GM19455 (cell line): Measurements from ENCODE around the gene ARMC9.

Experiments
- ATAC-seq: cut with Tn5 transposase; IDR thresholded peaks from one replicate; pipeline ENCODE4 v1.9.1; 2021; ENCODE audit not compliant: unreplicated experiment

The ARMC9 gene

DNA sequence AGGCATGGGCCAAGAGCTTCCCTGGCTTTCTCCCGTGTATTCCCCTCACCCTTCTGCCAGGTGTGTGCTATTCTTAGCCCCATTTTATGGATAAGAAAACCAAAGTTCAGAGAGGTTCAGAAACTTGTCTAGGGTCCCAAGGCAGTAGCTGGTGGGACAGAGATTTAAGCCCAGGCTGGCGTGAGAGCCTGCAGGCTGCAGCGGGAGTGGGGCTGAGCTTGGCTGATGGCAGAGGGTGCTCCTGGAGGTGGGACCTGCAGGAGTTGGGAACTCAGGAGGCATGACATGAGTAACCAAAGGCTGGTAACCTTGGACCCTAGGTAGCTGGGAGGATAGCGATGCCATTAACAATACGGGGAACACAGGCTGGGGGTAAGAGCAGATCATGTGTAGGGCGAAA lies 109.8 kb downstream of the ARMC9 start:
- no peak for ATAC-seq

DNA sequence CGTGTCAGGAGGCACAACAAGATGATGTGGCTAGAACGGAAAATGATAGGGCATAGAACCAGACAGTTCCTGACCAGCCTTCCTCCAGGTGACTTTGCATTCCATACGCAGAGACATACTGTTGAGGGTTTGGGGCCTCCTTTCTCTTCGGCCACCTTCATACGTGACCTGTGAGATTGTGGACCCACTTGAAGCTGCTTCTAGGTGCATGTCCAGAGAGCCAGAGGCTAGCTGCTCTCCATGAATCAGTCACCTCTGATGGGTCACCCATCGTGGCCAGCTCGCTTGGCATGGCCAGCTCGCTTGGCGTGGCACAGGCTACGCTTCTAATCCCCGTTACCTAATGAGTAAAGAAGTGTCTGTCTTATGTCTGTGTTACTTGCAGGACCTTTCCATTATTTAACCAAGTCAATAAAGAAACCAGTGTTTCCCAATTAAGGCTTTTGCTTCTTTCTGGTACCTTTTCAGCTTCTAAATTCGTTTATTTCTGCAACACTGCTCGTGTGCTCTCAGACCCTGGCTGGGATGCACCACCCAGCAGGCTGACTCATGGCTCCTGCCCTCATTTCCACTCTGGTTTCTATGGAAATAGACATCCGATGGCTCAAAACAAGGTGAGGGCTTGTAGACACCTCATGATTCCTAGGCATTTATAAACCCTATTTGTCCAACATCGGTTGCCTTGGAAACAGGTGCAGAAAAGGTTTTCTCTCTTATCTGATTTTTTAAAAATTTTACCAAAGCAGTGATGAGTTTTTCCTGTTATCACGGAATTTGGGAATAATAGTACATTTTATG lies 110.4 kb downstream of the ARMC9 start:
- no peak for ATAC-seq

DNA sequence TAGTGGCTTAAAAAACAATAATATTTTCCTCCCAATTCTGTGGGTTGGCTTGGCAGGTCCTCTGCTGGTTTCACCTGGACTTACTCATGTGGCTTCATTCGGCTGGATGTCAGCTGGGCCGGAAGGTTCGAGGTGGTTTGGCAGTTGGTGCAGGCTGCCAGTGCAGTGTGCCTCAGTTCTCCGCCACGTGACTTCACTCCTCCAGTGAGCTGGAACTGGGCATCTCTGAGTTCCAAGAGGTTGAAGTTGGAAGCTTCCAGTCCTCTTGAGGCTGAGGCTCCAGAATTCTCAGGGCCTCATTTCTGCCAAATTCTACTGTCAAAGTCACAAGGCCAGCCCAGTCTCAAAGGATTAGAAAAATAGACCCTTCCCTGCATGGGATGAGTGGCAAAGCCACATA lies 113.6 kb downstream of the ARMC9 start:
- no peak for ATAC-seq

DNA sequence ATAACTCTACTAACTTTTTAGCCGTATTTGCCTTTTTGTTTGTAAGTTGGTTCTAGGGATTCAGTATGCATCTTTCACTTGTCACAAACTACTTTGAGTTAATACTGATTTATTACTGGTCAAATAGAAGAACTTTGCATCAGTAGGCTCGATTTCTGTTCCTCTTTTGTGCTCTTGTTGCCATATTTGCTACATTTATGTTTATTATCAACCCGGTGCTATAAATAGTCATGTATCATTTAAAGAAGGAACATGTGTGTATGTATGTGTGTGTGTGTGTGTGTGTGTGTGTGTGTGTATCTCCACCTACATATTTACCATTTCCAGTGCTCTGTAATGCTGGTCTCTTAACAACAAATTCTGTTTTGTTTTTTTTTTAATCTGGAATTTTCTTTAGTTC lies 117.5 kb downstream of the ARMC9 start:
- no peak for ATAC-seq

DNA sequence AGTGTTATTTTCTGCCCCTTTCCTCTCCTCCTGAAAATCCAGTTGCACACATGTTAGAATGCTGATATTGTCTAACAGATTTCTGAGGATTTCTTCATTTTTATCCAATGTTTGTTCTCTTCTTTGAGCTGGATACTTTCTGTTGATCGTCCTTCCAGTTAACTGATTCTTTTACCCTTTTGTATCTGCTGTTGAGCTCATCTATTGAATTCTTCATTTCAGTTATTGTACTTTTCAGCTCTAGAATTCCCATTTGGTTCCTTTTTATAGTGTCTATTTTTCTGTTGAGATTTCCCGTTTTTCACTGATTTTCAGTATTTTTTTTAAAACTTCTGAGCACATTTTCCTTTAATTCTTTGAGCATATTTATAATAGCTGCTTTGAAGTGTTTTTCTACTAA lies 119.1 kb downstream of the ARMC9 start:
- no peak for ATAC-seq

DNA sequence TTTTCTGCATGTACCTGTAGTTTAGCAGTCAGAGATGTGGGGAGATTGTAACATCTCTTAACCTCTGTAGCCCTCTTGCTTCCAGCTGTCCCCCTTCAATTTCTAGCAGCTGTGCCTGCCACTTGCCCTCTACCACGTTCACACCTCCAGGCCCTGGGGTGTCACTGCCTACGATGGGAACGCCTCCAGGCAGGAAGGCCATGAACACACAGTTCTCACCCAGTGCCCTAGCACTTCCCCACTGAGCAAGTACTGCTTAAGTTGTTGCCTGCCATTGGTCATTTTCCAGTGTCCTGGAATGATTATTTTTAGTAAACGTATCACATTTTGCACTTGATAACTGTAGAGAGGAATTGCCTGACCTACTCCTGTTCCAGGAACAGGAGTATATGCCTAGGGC lies 120.0 kb downstream of the ARMC9 start:
- ATAC-seq = no peak

DNA sequence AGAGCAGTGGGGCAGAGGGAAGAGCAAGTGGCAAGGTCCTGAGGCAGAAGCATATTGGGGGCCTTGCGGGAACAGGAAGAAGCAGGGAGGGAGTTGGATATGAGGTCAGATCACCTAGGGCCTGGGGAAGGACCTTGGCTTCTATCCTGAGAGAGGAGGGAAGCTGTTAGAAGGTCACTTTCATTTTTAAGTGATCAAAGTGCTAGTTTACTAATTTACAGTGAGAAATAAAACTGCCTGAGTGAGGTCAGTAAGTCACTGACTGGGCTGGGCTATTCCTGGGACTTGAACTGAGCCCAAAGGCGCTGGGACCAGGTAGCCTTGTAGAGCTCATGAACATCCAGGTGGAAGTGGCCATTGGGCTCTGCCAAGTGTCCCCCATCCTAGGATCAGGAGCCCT lies 120.5 kb downstream of the ARMC9 start:
- ATAC-seq = no peak

DNA sequence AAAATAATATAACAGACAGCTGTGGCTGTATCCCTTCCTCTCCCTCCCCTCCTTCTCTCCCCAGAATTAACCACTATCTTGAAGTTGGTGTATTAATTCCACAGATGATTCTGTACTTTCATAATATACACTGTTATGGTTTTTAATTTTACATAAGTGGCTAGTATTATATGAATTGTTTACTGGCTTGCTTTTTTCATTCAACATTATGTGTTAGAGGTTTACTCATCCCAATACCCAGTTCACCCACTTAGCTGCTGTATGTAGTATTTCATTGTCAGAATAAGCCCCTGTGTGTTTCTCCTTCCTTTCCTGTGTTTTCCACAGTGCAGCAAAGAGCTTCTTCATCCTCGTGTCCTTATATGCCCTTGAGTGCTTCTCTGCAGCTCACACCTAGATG lies 121.4 kb downstream of the ARMC9 start:
- ATAC-seq = no peak

DNA sequence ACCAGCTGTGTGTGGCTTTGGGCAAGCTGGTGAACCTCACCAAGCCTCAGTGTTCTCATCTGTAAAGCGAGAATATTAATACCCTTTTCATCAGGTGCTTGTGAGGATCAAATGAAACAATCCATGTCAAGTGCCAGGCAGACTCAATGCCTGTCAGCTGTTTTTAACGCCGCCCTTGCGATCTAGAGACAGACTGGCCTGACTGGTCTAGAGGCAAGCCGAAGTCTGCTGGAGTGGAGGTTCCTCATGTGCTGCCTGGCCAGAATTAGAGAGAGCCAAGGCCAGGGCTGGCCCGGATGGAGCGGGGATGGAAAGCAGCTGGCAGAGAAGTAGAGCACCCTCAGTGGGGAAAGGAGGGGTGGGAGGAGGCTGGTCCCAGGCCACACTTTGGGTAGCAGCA lies 122.6 kb downstream of the ARMC9 start:
- ATAC-seq = no peak

DNA sequence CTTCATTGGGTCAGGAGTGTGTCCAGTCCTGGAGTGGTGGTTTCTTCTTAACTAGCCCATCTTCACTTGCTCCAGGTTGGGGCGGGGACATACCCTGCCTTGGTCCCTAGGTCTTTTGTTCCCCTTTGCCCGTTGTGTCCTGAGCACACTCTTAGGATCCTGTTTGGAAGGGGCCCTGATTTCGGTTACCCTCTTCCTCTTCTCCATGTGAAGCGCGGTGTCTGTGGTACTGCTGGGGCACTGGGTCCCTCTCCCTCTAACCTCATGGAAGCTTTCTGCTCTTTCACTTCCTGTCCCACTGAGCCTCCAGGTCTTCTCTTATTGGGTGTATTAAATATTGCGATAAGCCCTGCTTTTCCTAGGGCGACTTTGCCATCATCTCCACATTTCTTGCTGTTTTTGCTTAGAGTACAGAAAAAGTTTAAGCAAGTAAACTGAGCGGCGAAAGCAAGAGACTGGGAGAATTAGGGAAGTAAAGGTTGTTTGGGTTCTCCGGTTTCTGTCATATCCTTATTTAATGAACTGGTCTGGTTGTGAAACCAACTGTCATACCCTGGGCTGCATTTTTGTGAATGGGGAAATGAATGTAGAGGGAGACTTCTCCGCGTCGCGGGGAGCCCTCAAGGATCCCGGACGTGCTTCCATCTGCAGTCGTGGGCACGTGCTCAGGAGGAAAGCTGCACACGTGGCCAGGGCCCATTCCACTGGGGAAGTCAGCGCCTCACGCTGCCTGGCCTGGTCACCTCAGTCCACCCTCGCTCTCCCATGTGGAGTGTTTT lies 123.3 kb downstream of the ARMC9 start:
- no peak for ATAC-seq

DNA sequence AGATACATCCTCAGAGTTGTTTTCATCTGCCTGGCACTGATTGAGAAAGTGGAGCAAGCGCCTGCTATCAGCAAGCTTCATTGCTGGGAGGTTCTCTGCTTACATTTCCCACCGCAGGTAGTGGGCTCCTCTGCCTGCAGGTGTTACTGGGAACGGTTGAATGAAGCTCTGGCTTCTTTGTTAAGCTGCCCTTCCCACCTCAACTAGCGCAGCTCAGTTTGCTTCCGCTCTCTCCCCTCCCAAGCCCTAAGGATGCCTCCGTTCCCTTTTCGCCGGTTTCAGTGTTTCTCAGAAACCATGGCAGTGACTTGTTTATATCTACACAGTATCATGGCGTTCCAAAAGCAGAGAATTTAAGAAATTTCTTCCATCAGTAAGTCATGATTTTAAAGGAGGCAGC lies 124.9 kb downstream of the ARMC9 start:
- no peak for ATAC-seq

DNA sequence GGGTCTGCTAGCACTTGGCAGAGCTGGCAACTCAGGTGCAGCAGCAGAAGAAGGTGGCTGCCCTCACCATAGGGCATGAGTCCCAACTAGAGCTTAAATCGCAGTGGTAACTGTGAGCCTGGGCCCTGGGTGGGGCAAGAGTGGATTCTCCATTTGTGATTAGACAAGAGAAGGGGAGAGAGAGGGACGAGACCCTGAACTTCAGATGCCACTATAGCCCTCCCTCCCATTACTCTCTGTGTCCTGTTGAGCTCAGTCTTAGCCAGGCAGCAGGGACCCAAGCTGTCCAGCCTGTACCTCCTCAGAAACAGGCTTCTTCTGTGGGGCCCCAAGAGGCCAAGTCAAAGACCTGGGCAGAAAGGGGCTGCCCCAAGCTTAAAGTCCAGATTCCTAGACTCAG lies 127.4 kb downstream of the ARMC9 start:
- no peak for ATAC-seq

DNA sequence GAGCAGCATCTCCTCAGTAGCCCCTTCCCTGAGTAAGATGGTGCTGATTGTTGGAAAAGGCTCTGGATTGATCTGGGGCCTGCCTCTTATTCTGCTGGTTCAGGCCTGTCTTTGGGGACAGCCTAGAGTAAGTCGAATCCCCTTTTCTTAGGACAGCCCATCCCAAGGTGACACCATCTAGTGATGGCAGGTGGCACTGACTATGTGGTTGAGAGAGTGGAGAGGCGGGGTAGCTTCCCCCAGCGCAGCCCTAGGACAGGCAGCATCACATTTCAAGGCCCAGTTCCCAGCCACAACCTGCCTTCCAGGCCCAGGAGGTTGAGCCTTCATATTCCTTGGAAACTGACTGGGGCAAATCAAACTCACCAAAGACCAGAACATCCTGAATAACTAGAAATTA lies 128.0 kb downstream of the ARMC9 start:
- ATAC-seq = no peak

DNA sequence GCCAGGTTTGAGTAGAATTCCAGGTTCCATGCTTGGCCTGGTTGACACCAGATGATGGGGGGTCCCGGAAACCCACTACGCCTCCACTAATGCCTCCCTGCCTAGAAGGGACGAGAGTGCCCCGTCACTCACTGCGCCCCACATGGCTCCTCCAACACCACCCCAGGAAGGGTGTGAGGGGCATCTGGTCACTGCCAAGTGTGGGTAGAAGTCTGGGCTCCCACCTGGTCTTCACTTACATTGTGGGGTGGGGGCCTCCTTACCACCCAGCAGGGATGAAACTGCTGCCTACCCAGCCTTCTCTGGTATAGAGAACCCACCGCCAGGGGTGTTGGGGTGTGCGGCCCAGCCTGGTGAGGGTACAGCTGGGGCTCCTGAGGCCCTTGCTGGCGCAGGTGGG lies 131.9 kb downstream of the ARMC9 start:
- ATAC-seq = no peak

DNA sequence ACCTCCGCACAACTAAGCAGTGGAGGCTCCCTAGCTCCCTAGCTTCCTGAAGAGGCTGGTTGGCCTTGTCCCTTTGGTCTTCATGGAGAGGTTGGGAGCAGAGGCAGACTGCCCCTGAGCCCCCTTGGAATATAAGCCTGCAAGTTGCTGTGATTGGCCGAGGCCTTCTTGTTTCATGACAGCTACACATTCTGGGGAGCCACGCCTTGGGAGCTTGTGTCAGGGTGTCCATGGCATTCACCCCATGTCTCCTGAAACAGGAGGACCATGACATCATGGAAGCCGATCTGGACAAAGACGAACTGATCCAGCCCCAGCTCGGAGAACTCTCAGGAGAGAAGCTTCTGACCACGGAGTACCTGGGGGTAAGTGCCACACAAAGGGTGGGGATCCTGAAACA lies 133.1 kb downstream of the ARMC9 start:
- ATAC-seq = no peak

DNA sequence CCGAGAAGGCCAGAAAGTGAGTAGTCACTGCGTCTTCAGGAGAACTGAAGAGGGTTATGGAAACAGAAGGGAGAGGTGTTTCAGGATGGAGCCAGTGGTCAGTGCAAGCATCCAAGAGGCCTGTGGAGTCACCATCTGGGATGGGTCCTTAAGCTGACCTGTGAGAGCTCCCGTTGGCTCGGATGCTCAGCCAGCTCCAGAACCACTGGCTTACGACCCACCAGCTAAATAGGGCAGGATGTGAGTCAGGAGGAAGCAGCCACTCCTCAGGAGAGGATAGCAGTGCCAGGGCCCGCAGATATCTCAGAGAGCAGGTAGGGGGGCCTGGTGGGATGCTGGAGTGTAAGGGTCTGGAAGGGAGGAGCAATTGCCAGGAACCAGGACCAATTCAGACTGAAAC lies 134.0 kb downstream of the ARMC9 start:
- no peak for ATAC-seq

DNA sequence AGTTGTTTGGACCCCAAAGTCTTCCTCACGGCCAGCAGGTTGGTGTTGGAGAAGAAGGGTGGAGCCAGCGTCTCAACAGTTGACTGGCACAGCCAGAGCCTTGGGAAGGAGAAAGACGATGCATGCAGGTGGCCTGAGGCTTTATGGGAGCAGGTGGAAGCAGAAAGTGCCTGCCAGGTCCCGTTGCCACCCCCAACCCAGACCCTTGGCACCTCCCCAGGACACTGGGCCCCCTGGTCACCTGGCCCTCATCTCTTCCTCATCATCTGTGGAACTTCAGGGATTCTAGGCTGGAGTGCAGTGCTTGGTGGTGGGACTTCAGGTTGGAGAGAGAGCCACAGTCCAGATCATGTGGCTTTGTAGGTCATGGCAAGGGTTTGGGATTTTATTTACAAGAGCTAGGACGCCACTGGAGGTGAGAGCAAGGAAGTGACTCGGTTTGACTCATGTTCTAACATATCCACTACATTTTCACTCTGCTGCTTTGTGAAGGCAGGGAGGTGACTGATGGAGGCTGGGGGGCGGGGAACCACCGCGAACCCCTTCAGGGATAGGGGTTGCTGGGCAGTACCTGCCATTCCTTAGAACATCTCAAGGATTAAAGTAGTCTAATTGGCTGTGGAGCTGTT lies 134.6 kb downstream of the ARMC9 start:
- no peak for ATAC-seq

DNA sequence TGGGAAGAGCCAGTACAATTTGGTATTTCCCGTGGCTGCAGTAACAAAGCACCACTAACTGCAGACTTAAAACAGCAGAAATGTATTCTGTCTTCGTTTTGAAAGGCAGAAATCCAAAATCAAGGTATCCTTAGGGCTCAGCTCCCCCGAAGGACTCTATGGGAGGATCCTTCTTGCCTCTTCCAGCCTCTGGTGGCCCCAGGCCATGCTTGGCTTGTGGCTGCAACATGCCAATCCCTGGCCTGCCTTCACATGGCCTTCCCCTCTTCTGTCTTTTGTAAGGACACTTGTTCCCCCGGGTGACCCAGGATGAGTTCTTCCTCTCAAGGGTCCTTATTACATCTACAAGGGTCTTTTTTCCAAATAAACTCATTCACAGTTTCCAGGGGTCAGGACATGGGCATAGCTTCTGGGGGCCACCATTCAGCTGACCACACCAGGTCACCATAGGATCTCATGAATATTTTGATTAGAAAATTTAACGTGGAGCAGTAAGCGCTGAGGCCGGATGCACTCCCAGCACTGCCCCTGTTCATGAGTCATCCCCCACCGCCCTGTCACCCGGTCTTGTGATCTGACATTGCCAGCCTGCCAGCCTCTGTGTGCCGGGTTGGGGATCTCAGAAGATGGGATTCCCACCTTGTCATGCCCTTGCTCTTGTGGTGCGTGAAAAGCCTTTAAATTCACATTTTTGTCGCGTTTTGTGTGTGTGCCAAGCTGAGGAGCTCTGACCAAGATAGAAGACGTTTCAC lies 135.9 kb downstream of the ARMC9 start:
- no peak for ATAC-seq

DNA sequence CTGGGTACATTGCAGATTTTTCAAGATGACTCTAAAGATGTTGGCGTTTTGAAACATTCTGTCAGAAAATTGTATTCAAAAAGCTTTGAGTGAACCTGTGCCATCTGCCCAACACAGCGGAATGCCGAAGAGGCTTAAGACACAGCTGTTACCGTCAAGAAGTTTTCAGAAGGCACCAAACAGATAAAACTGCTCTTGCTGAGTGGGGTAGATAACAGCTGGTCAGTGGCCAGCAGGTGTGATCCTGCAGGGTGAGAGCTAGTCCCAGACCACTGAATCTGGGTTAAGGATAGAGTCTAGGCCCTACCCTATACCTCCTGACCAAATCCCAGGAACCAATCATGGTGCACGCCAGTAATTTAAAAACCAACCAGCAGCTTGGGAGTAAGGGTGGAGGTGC lies 136.6 kb downstream of the ARMC9 start:
- ATAC-seq = no peak

DNA sequence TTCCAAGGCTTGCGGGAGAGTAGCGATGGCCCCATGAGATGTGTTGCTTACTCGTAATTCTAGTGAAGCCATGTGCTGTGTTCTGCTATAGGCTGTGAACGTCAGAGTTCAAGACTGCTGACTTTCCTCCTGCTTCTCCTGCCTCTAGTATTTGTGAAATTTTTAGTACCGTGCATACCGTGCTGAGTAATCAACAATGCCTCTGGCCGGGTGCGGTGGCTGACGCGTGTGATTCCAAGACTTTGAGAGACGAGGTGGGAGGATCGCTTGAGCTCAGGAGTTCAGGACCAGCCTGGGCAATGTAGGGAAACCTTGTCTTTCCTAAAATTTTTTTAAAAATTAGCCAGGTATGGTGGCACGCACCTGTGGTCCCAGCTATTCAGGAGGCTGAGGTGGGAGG lies 137.2 kb downstream of the ARMC9 start:
- ATAC-seq = no peak

DNA sequence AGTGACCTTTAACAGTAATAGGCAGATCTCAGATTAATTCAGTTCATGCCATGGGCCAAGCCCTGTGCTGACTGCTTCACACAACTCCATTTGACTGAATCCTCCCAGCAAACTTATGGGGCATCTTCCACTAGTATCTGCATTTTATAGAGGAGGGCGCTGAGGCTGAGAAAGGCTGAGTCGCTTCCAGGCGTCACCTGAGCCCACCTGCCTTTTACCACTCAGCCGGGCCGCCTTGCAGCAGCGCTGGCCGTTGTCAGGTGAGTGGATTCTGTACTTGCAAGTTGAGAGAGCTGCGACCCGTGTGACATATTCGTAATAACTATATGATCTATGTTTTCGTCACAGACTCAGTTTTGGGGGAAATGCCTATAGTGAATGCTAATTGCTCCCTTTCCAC lies 137.8 kb downstream of the ARMC9 start:
- ATAC-seq = no peak
